Measurements from ENCODE around the gene NPIPB12. TPM values are rescaled to one million over a fixed set of nuclear protein-coding genes. Genes with fewer than 3 reads are reported as not detected.
"Not testable (repeated sequence)": the region's sequence is repeated elsewhere in the genome, so short reads cannot be mapped to it uniquely, and the experiment has no call there.

NPIPB12 gene
- total RNA-seq, 2 experiments from 2014 or later, result 40.8 to 48.3 TPM

DNA sequence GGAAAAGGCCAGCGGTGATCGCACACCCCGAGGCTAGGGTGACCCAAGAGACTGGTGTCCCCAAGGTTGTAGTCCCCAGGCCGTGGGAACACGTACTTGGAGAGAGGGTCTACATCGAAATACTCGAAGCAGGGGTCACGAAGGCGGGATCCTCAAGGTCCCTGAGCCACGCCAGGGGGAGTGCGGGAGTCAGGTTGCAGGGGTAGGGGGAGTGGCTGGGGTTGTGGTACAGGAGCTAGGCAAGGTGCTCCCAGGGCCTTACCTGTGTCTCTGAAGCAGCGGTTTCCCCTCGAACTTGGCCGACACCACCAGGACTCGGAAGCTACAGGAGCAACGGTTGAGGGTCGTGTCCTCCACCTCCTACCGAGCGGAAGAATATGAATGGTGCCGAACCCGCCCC, 52.5 kb downstream of the NPIPB12 start:
- H3K36me3 Mint-ChIP-seq (ENCODE audit: low read depth); CTCF ChIA-PET; DNase-seq; H3K27ac Mint-ChIP-seq; H3K4me3 Mint-ChIP-seq; H3K4me1 Mint-ChIP-seq; H3K9me3 Mint-ChIP-seq; H3K27me3 Mint-ChIP-seq; POLR2A ChIA-PET: not testable (repeated sequence)

Other genes with a start within 250 kb of the NPIPB12 start
- 1 to 10 TPM in 1 of 2 experiments, under 1 TPM in 1; 0.95 to 1.4 TPM for gene NPIPB11, start 99.7 kb downstream of the NPIPB12 start, total RNA-seq
- gene BOLA2, start 52.1 kb downstream of the NPIPB12 start, total RNA-seq, result 10 to 100 TPM in 1 of 2 experiments, 1 to 10 TPM in 1; 9.2 to 11.7 TPM
- gene SLX1B, start 51.9 kb downstream of the NPIPB12 start, total RNA-seq, result 10 to 100 TPM; 29.9 to 80.3 TPM
- gene SULT1A4, start 46.5 kb downstream of the NPIPB12 start, total RNA-seq, result 1 to 10 TPM; 1.9 to 2.4 TPM
- gene SPN, start 156.8 kb upstream of the NPIPB12 start, total RNA-seq, result 100 to 1,000 TPM; 341 to 359 TPM
- 1 to 10 TPM; 8.3 to 9.3 TPM for gene QPRT, start 172.8 kb upstream of the NPIPB12 start, total RNA-seq
- gene C16orf54, start 239.6 kb upstream of the NPIPB12 start, total RNA-seq, result 10 to 100 TPM; 94.6 to 99.2 TPM